IPS-15b (cell line): Measurements from ENCODE around the gene LTV1.
"Not testable (repeated sequence)": the region's sequence is repeated elsewhere in the genome, so short reads cannot be mapped to it uniquely, and the experiment has no call there.

Experiments
- H3K27me3 ChIP-seq: one replicate; pipeline ENCODE4 v1.6.1; 2013; ENCODE audit warnings: low read length; ENCODE audit not compliant: control insufficient read depth, insufficient read depth
- H3K36me3 ChIP-seq: one replicate; pipeline ENCODE4 v1.6.1; 2013; ENCODE audit warnings: low read length; ENCODE audit not compliant: control insufficient read depth, insufficient read depth
- H3K4me1 ChIP-seq: one replicate; pipeline ENCODE4 v1.6.1; 2013; ENCODE audit warnings: mild to moderate bottlenecking, low read length; ENCODE audit not compliant: control insufficient read depth, insufficient read depth
- H3K4me3 ChIP-seq: one replicate; pipeline ENCODE4 v1.5.1; 2013; ENCODE audit warnings: low read depth, low read length
- H3K9ac ChIP-seq: one replicate; pipeline ENCODE4 v1.6.1; 2013; ENCODE audit warnings: low read depth, mild to moderate bottlenecking, low read length
- H3K9me3 ChIP-seq: one replicate; pipeline ENCODE4 v1.6.1; 2013; ENCODE audit warnings: mild to moderate bottlenecking, low read length; ENCODE audit not compliant: control insufficient read depth, insufficient read depth

The LTV1 gene

GRCh38 chr6:143845033-143845432 lies 1.9 kb downstream of the LTV1 start:
- no peaks in the 10 kb centered on the region for H3K9me3 ChIP-seq
- H3K27me3 ChIP-seq, result no peaks in the 10 kb centered on the region
- H3K9ac ChIP-seq, result no peak overlapping the region
- peaks cover 32% of the 10 kb centered on the region for H3K36me3 ChIP-seq
- peaks cover 3% of the 10 kb centered on the region for H3K4me1 ChIP-seq
- no peak overlapping the region for H3K4me3 ChIP-seq

GRCh38 chr6:143851706-143852105 lies 8.6 kb downstream of the LTV1 start:
- H3K4me3 ChIP-seq, H3K9me3 ChIP-seq, H3K9ac ChIP-seq, H3K27me3 ChIP-seq, H3K4me1 ChIP-seq: not testable (repeated sequence)
- peaks cover 18% of the 10 kb centered on the region for H3K36me3 ChIP-seq

GRCh38 chr6:143855057-143855456 lies 11.9 kb downstream of the LTV1 start:
- peaks cover 20% of the 10 kb centered on the region for H3K36me3 ChIP-seq
- not testable (repeated sequence) for H3K9ac ChIP-seq, H3K9me3 ChIP-seq, H3K27me3 ChIP-seq, H3K4me3 ChIP-seq, H3K4me1 ChIP-seq

GRCh38 chr6:143856762-143857161 lies 13.6 kb downstream of the LTV1 start:
- not testable (repeated sequence) for H3K9ac ChIP-seq, H3K4me1 ChIP-seq
- H3K36me3 ChIP-seq, result peaks cover 18% of the 10 kb centered on the region

GRCh38 chr6:143857651-143858050 lies 14.5 kb downstream of the LTV1 start:
- H3K4me3 ChIP-seq, result no peak overlapping the region
- H3K9ac ChIP-seq, result no peak overlapping the region
- H3K9me3 ChIP-seq, result no peaks in the 10 kb centered on the region
- H3K27me3 ChIP-seq, result no peaks in the 10 kb centered on the region
- peaks cover 8% of the 10 kb centered on the region for H3K4me1 ChIP-seq
- peaks cover 18% of the 10 kb centered on the region for H3K36me3 ChIP-seq

More at GRCh38 chr6:143856762-143857161, 13.6 kb downstream of the LTV1 start:
- H3K9me3 ChIP-seq, H3K4me3 ChIP-seq, H3K27me3 ChIP-seq: not testable (repeated sequence)

GRCh38 chr6:143859891-143860660 lies 16.9 kb downstream of the LTV1 start:
- no peaks in the 10 kb centered on the region for H3K9me3 ChIP-seq
- H3K4me3 ChIP-seq, result no peak overlapping the region
- H3K36me3 ChIP-seq, result peaks cover 18% of the 10 kb centered on the region
- peaks cover 8% of the 10 kb centered on the region for H3K4me1 ChIP-seq
- peak overlapping the region; percentile 16 for H3K9ac ChIP-seq
- H3K27me3 ChIP-seq, result no peaks in the 10 kb centered on the region

GRCh38 chr6:143863771-143864170 lies 20.6 kb downstream of the LTV1 start:
- Histone ChIP-seq H3K4me1 (peaks cover 8% of the 10 kb centered on the region), H3K27me3 (no peaks in the 10 kb centered on the region), H3K9ac (no peak overlapping the region), H3K36me3 (peaks cover 2% of the 10 kb centered on the region), H3K9me3 (no peaks in the 10 kb centered on the region), H3K4me3 (no peak overlapping the region)

- Histone ChIP-seq H3K9ac (no peak within 1 kb of the TSS), H3K36me3 (peaks cover 2% of the 10 kb centered on the region), H3K27me3 (no peaks in the 10 kb centered on the region), H3K4me1 (peaks cover 4% of the 10 kb centered on the region), H3K4me3 (no peak within 1 kb of the TSS), H3K9me3 (no peaks in the 10 kb centered on the region)
Measured at GRCh38 chr6:143864234-143864633, 21.1 kb downstream of the LTV1 start, which contains the start of gene ZC2HC1B. ZC2HC1B (plus strand) TSS chr6:143864474; CDS start chr6:143864540, 66 bp downstream.

- Histone ChIP-seq H3K36me3 (no peaks in the 10 kb centered on the region), H3K9ac (no peak overlapping the region), H3K4me3 (no peak overlapping the region), H3K4me1 (no peaks in the 10 kb centered on the region), H3K27me3 (no peaks in the 10 kb centered on the region), H3K9me3 (no peaks in the 10 kb centered on the region)
Measured at GRCh38 chr6:143867236-143867635, 24.1 kb downstream of the LTV1 start.

GRCh38 chr6:143868808-143869207 lies 25.7 kb downstream of the LTV1 start:
- H3K9me3 ChIP-seq, H3K36me3 ChIP-seq, H3K4me3 ChIP-seq, H3K27me3 ChIP-seq, H3K9ac ChIP-seq, H3K4me1 ChIP-seq: not testable (repeated sequence)

- not testable (repeated sequence) for H3K4me1 ChIP-seq, H3K36me3 ChIP-seq, H3K4me3 ChIP-seq, H3K9ac ChIP-seq, H3K9me3 ChIP-seq, H3K27me3 ChIP-seq
Measured at GRCh38 chr6:143871202-143871730, 28.1 kb downstream of the LTV1 start.

- Histone ChIP-seq H3K9me3 (no peaks in the 10 kb centered on the region), H3K27me3 (no peaks in the 10 kb centered on the region), H3K36me3 (no peaks in the 10 kb centered on the region), H3K4me1 (no peaks in the 10 kb centered on the region), H3K4me3 (no peak overlapping the region), H3K9ac (no peak overlapping the region)
Measured at GRCh38 chr6:143872201-143872600, 29.1 kb downstream of the LTV1 start.
